OCI-LY7 (cell line): Measurements from ENCODE around the gene BHLHA9. TPM values are rescaled to one million over a fixed set of nuclear protein-coding genes. Genes with fewer than 3 reads are reported as not detected.
A peak's percentile ranks its signal among the peaks of the same experiment; 100 is the strongest.

Experiments used
- BruUV-seq: library from RNA; stranded (reverse); fragments of 400-500 nt; replicated peaks from 2 replicates; lab custom pipeline; 2021; lab: Mats Ljungman, UMichigan
- CTCF ChIA-PET: fragments of 300-600 bp; sonication (Branson Sonifier 250); formaldehyde crosslinking; loops from one replicate; lab custom pipeline; 2022; ENCODE audit warnings: antibody characterized with exemption; ENCODE audit not compliant: unreplicated experiment; lab: Charles Lee
- POLR2A ChIA-PET: fragments of 300-600 bp; sonication (Branson Sonifier 250); formaldehyde crosslinking; loops from one replicate; lab custom pipeline; 2022; ENCODE audit warnings: antibody characterized with exemption; lab: Charles Lee
- DNase-seq: peaks from one replicate; pipeline ENCODE4 v3.0.0-alpha.2; 2015; ENCODE audit warnings: low spot score
- H2AFZ ChIP-seq: fragments of 200-600 bp; sonication (generic), shearing (Covaris generic); 2 replicates; pipeline ENCODE4 v1.6.1; 2014; ENCODE audit warnings: mild to moderate bottlenecking, antibody characterized with exemption, low read length, moderate library complexity
- H3K27ac ChIP-seq: fragments of 200-600 bp; sonication (generic); 2 replicates; pipeline ENCODE4 v1.5.1; 2014; ENCODE audit warnings: mixed run types, low read depth, mild to moderate bottlenecking, moderate library complexity, low read length, inconsistent platforms; ENCODE audit not compliant: poor library complexity, severe bottlenecking
- H3K36me3 ChIP-seq: fragments of 200-600 bp; sonication (generic); 2 replicates; pipeline ENCODE4 v1.6.1; 2014; ENCODE audit warnings: mild to moderate bottlenecking, antibody characterized with exemption, low read length, moderate library complexity, mixed read lengths; ENCODE audit not compliant: insufficient read depth
- H3K4me1 ChIP-seq: fragments of 200-600 bp; sonication (generic); 2 replicates; pipeline ENCODE4 v1.5.1; 2014; ENCODE audit warnings: mild to moderate bottlenecking, low read length; ENCODE audit not compliant: insufficient read depth, poor library complexity, severe bottlenecking
- H3K4me2 ChIP-seq: fragments of 200-600 bp; sonication (generic); 2 replicates; pipeline ENCODE4 v1.6.1; 2014; ENCODE audit warnings: mild to moderate bottlenecking, low read length
- H3K4me3 ChIP-seq: fragments of 200-600 bp; sonication (generic); 2 replicates; pipeline ENCODE4 v1.5.1; 2014; ENCODE audit warnings: mild to moderate bottlenecking, low read depth, low read length; ENCODE audit not compliant: poor library complexity, severe bottlenecking
- H3K79me2 ChIP-seq: fragments of 200-600 bp; sonication (generic); 2 replicates; pipeline ENCODE4 v1.6.1; 2016; ENCODE audit warnings: low read depth, mild to moderate bottlenecking, low read length, moderate library complexity, mixed read lengths; ENCODE audit not compliant: insufficient read depth
- H3K9me2 ChIP-seq: fragments of 200-600 bp; sonication (generic); 2 replicates; pipeline ENCODE4 v1.6.1; 2016; ENCODE audit warnings: mild to moderate bottlenecking, low read length, mixed read lengths; ENCODE audit not compliant: insufficient read depth
- H3K9me3 ChIP-seq: fragments of 200-600 bp; sonication (generic); 2 replicates; pipeline ENCODE4 v1.6.1; 2014; ENCODE audit warnings: mild to moderate bottlenecking, mixed run types, low read length, mixed read lengths
- H4K20me1 ChIP-seq: fragments of 200-600 bp; sonication (generic); 2 replicates; pipeline ENCODE4 v1.6.1; 2014; ENCODE audit warnings: mild to moderate bottlenecking, antibody characterized with exemption, low read length, moderate library complexity, mixed read lengths; ENCODE audit not compliant: insufficient read depth
- CTCF ChIP-seq: fragments of 200-600 bp; sonication (generic); conservative IDR thresholded peaks from 2 replicates; pipeline ENCODE4 v1.5.1; 2014; ENCODE audit warnings: mild to moderate bottlenecking, antibody characterized with exemption, low read length, moderate library complexity, mixed read lengths
- EZH2phosphoT487 ChIP-seq: fragments of 200-600 bp; sonication (generic); IDR thresholded peaks from 2 replicates; pipeline ENCODE4 v1.6.1; 2018; ENCODE audit warnings: low read depth, borderline replicate concordance, mild to moderate bottlenecking, mixed run types, antibody characterized with exemption, low read length, moderate library complexity, mixed read lengths
- intact Hi-C: fragments of 100-400 bp; cut with micrococcal nuclease; formaldehyde crosslinking; loops from one replicate; pipeline ENCODE4 v1.10.0; 2022; ENCODE audit not compliant: unreplicated experiment
- total RNA-seq, 2 experiments: library from RNA; depleted of rRNA in 1 of 2; stranded (reverse); fragments of >200 nt in 1 of 2; shearing (Covaris generic) in 1 of 2; gene quantifications; 2 replicates each; pipeline ENCODE4 v1.2.3, GENCODE V29; 2014 to 2022

The BHLHA9 gene
- total RNA-seq, 2 experiments from 2014 or later, result not detected

GRCh38 chr17:1229900-1230501 lies 40.2 kb upstream of the BHLHA9 start:
- intact Hi-C loops, result loop anchor here (2.0 kb wide), 2 partner anchors 49 to 107 kb away; no protein-coding TSS in a partner anchor
- ChIA-PET CTCF (interaction anchor here (1.0 to 2.8 kb wide), 2 partner anchors 14 to 29 kb away, joined by 6 to 7 read pairs; no protein-coding TSS in a partner anchor), POLR2A (interaction anchor here (0.6 to 5.0 kb wide), 5 partner anchors 9 to 159 kb away, joined by 3 to 57 read pairs (median 10); no protein-coding TSS in a partner anchor)
- H3K9me2 ChIP-seq, result no peaks in the 10 kb centered on the region
- H3K79me2 ChIP-seq, result peaks cover 33% of the 10 kb centered on the region
- BruUV-seq, result no TSS peak
- H3K27ac ChIP-seq, result peak overlapping the region; percentile 86
- H3K9me3 ChIP-seq, result no peaks in the 10 kb centered on the region
- peak; percentile 18 for DNase-seq
- H3K36me3 ChIP-seq, result peaks cover 33% of the 10 kb centered on the region
- TF ChIP-seq CTCF (no peak), EZH2phosphoT487 (no peak)
- H3K4me2 ChIP-seq, result peak overlapping the region; percentile 98
- H3K4me1 ChIP-seq, result peaks cover 30% of the 10 kb centered on the region
- H2AFZ ChIP-seq, result no peak overlapping the region; the same call in 1 of the 2 replicates
- H3K4me3 ChIP-seq, result peak overlapping the region; percentile 88
- H4K20me1 ChIP-seq, result peaks cover 21% of the 10 kb centered on the region; the same call in 1 of the 2 replicates

GRCh38 chr17:1231456-1231855 lies 38.8 kb upstream of the BHLHA9 start:
- H4K20me1 ChIP-seq, result peaks cover 13% of the 10 kb centered on the region; the same call in 1 of the 2 replicates
- ChIA-PET CTCF (no interaction called here), POLR2A (no interaction called here)
- intact Hi-C loops, result no loop called here
- no peak overlapping the region for H2AFZ ChIP-seq
- no peak overlapping the region for H3K4me2 ChIP-seq
- H3K9me3 ChIP-seq, result no peaks in the 10 kb centered on the region
- no TSS peak for BruUV-seq
- no peak overlapping the region for H3K4me3 ChIP-seq
- H3K27ac ChIP-seq, result no peak overlapping the region
- peaks cover 16% of the 10 kb centered on the region for H3K4me1 ChIP-seq
- TF ChIP-seq EZH2phosphoT487 (no peak), CTCF (no peak)
- peaks cover 19% of the 10 kb centered on the region for H3K79me2 ChIP-seq
- peaks cover 18% of the 10 kb centered on the region for H3K36me3 ChIP-seq
- H3K9me2 ChIP-seq, result no peaks in the 10 kb centered on the region
- no peak for DNase-seq

- BruUV-seq, result no TSS peak
- CTCF ChIA-PET, result no interaction called here
- Histone ChIP-seq H3K27ac (no peak overlapping the region), H3K9me3 (no peaks in the 10 kb centered on the region), H3K4me2 (no peak overlapping the region), H3K4me1 (peaks cover 7% of the 10 kb centered on the region), H3K4me3 (no peak overlapping the region), H3K79me2 (peaks cover 10% of the 10 kb centered on the region), H4K20me1 (peaks cover 4% of the 10 kb centered on the region; the same call in 1 of the 2 replicates), H2AFZ (no peak overlapping the region), H3K36me3 (peaks cover 9% of the 10 kb centered on the region), H3K9me2 (no peaks in the 10 kb centered on the region)
- no peak for TF ChIP-seq CTCF
- TF ChIP-seq EZH2phosphoT487, result no peak
- intact Hi-C loops, result no loop called here
- POLR2A ChIA-PET, result no interaction called here
- DNase-seq, result no peak
These were observed 37.9 kb upstream of the BHLHA9 start for GRCh38 chr17:1232331-1232730.
